A549 (cell line): Measurements from ENCODE around the gene NANOS3.

Source experiments
- EP300 ChIP-seq, 2 experiments: fragments of >200 bp; sonication (Bioruptor Twin); formaldehyde crosslinking; IDR thresholded peaks; 2 replicates in 1 of 2; 3 replicates in 1 of 2; pipeline ENCODE4 v1.6.1; 2016 to 2017
- POLR2A ChIP-seq: IDR thresholded peaks from 2 replicates; pipeline ENCODE4 v1.6.1; 2012; ENCODE audit warnings: mild to moderate bottlenecking, low read length
- RCOR1 ChIP-seq: fragments of 150-350 bp; IDR thresholded peaks from 2 replicates; pipeline ENCODE4 v1.6.1; 2014; ENCODE audit warnings: antibody characterized with exemption, low read length, low read depth
- SMC3 ChIP-seq: fragments of >200 bp; sonication (Bioruptor Twin); formaldehyde crosslinking; IDR thresholded peaks from 3 replicates; pipeline ENCODE4 v1.6.1; 2018; ENCODE audit warnings: inconsistent platforms
- SREBF2 ChIP-seq: fragments of 450-650 bp; IDR thresholded peaks from 2 replicates; pipeline ENCODE4 v1.6.1; 2014; ENCODE audit warnings: mild to moderate bottlenecking, moderate library complexity
- USF2 ChIP-seq: fragments of 450-650 bp; IDR thresholded peaks from 2 replicates; pipeline ENCODE4 v1.6.1; 2014; ENCODE audit warnings: antibody characterized with exemption
- TF ChIP-seq, protein P1 (sequence below): fragments of >200 bp; sonication (Bioruptor Twin); formaldehyde crosslinking; IDR thresholded peaks from 3 replicates; pipeline ENCODE4 v1.5.1; 2016
- TF ChIP-seq, protein P2 (sequence below): IDR thresholded peaks from 2 replicates; pipeline ENCODE4 v1.6.1; 2012; ENCODE audit warnings: low read depth, borderline replicate concordance

DNA sequence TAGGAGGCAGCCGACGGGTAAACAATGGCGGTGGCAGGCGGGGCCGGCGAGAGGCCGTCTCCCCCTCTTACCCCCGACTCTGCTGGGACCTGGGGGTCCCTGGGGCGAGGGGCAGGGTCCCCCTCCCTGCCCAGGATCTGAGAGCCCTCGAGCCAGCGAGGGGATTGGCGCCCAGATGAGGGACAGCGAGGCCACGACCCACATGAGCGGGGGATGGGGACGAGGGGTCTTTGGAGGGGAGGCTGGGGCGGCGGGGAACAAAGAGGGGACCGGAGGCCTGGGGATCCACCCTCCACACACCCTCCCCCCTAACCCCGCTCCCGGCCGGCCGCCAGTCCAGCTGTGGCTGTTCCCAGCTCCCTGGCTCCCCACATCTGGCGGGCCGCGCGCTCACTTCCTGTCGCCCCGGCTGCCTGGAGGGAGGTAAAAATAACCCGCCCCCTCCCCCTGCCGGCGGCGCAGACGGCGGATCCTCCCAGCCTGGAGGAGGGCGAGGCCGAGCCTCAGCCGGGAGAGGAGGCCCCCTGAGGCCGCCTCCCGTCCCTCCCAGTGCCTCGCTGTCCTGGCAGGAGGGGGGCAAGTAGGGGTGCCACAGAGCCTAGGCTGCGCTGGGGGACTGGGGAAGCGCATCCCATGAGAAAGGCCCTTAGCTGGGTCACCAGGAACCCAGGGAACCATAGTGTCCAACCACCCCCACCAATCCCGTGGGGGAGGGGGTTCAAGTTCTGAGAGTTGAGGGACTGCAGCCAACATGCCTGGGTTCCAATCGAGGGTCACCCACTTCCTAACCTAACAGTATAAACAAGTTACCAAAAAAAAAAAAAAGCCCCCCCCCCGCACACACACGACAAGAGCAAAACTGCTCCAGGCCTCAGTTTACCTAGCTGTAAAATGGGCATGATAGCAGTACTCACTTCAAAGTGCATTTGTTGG, 29.3 kb upstream of the NANOS3 start:
- TF ChIP-seq, protein P1, sequence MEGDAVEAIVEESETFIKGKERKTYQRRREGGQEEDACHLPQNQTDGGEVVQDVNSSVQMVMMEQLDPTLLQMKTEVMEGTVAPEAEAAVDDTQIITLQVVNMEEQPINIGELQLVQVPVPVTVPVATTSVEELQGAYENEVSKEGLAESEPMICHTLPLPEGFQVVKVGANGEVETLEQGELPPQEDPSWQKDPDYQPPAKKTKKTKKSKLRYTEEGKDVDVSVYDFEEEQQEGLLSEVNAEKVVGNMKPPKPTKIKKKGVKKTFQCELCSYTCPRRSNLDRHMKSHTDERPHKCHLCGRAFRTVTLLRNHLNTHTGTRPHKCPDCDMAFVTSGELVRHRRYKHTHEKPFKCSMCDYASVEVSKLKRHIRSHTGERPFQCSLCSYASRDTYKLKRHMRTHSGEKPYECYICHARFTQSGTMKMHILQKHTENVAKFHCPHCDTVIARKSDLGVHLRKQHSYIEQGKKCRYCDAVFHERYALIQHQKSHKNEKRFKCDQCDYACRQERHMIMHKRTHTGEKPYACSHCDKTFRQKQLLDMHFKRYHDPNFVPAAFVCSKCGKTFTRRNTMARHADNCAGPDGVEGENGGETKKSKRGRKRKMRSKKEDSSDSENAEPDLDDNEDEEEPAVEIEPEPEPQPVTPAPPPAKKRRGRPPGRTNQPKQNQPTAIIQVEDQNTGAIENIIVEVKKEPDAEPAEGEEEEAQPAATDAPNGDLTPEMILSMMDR, result no peak
- no peak for TF ChIP-seq POLR2A
- no peak for TF ChIP-seq USF2
- no peak for TF ChIP-seq SREBF2
- peak; percentile 66; the same call in 1 of the 2 replicates for TF ChIP-seq RCOR1
- no peak; the same call in 2 of the 3 replicates for TF ChIP-seq SMC3
- TF ChIP-seq, protein P2, sequence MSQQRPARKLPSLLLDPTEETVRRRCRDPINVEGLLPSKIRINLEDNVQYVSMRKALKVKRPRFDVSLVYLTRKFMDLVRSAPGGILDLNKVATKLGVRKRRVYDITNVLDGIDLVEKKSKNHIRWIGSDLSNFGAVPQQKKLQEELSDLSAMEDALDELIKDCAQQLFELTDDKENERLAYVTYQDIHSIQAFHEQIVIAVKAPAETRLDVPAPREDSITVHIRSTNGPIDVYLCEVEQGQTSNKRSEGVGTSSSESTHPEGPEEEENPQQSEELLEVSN, result no peak
- peak in 1 of 2 experiments; percentile 30; a peak in 2 of 5 replicates for TF ChIP-seq EP300 (IDR thresholded peaks at IDR 0.05)
